GM19043 (cell line): ENCODE results near the gene STX1B.

Source experiments
- ATAC-seq: cut with Tn5 transposase; IDR thresholded peaks from one replicate; pipeline ENCODE4 v1.9.1; 2021; ENCODE audit warnings: low read depth; ENCODE audit not compliant: unreplicated experiment

Gene STX1B

GRCh38 chr16:30980434-30980833 lies 30.0 kb downstream of the STX1B start:
- no peak for ATAC-seq

GRCh38 chr16:30980023-30980371 lies 30.4 kb downstream of the STX1B start:
- ATAC-seq: no peak

- no peak for ATAC-seq
These were observed 31.0 kb downstream of the STX1B start for GRCh38 chr16:30979170-30980022.

DNA sequence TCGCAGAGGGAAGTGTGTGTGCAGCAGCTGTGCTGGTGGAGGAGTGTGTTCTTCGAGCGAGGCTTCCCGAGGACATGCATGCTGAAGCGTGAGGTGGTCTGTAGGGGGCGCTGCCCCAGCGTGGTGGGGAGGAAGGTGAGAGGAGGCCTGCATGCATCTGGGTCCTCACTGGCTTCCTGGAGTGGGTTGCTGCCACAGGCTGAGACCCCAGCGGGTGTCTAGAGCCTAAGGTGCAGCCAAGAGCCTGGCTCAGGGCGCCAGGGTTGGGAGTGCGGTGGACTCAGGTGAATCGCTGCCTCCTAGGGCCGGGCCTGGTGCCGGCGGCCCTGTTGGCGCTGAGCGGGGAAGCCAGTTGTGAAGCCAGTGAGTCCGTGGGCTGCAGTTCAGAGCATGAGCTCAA lies 32.9 kb downstream of the STX1B start:
- no peak for ATAC-seq

GRCh38 chr16:30976486-30976885 lies 34.0 kb downstream of the STX1B start:
- no peak for ATAC-seq

DNA sequence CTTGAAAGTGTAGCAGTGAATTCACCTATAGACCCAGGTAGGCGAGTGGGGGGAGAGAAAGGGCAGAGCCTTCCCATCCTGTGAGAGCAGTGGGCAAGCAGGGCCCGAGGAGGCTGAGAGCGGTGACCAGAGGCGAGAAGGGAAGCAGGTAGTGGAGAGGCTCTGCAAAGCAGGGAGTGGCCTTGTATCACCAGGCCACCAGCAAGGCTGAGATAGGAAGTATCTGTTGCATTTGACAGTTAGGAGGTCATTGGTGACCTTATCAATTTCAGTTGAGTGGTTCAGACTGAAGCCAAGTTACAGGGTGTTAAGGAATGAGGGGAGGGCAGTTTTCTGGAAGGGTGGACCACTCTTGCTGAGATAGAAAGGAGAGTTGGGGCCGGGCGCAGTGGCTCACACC lies 36.1 kb downstream of the STX1B start:
- ATAC-seq: no peak

GRCh38 chr16:30972872-30973271 lies 37.6 kb downstream of the STX1B start:
- no peak for ATAC-seq

DNA sequence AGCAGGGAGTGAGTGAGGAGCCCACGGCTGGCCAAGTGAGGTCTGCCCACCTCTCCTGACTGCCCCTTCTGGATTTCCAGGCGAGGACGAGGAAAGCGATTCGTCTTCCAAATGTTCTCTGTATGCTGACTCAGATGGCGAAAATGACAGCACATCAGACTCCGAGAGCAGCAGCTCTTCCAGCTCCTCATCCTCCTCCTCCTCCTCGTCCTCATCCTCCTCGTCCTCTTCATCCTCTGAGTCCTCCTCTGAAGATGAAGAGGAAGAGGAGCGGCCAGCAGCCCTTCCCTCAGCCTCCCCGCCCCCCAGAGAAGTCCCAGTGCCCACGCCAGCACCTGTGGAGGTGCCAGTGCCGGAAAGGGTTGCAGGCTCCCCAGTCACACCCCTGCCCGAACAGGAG lies 39.1 kb downstream of the STX1B start:
- no peak for ATAC-seq

DNA sequence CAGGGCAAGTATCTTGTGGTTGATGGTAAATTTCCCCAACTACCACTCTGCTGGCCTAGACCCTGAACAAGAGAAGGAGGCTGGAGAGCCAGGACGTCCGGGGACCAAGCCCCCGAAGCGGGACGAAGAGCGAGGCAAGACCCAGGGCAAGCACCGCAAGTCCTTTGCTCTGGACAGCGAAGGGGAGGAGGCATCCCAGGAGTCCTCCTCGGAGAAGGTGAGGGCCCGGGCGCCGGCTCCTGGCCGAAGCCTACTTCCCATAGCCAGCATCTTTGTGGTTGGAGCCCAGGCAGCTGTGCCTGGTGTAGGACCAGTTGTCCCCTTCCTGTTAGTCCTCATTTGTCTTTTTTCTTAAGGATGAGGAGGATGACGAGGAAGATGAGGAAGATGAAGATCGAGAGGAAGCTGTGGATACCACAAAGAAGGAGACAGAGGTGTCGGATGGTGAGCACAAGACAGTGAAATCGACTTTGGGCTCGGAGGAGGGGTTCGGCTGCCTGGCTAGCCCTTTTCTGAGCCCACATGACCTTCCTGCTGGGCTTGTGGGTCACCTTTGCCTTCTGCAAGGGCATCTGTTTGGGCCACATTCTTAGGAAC lies 41.1 kb downstream of the STX1B start:
- ATAC-seq: no peak

GRCh38 chr16:30967795-30968194 lies 42.6 kb downstream of the STX1B start:
- ATAC-seq: no peak

GRCh38 chr16:30966033-30966619 lies 44.3 kb downstream of the STX1B start:
- no peak for ATAC-seq

GRCh38 chr16:30965436-30965835 lies 45.0 kb downstream of the STX1B start:
- ATAC-seq: no peak

DNA sequence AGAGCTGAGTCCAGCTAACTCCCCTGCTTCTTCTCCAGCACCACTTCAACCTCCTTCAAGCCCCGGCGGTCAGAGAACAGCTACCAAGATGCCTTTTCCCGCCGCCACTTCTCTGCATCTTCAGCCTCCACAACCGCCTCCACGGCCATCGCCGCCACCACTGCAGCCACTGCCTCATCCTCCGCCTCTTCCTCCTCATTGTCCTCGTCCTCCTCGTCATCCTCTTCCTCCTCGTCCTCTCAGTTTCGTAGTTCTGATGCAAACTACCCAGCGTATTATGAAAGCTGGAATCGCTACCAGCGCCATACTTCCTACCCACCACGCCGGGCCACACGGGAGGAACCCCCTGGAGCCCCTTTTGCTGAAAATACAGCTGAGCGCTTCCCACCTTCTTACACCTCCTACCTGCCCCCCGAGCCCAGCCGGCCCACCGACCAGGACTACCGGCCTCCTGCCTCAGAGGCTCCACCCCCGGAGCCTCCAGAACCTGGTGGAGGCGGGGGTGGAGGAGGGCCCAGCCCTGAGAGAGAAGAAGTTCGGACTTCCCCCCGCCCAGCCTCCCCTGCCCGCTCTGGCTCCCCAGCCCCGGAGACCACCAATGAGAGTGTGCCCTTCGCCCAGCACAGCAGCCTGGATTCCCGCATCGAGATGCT lies 45.7 kb downstream of the STX1B start:
- no peak for ATAC-seq

DNA sequence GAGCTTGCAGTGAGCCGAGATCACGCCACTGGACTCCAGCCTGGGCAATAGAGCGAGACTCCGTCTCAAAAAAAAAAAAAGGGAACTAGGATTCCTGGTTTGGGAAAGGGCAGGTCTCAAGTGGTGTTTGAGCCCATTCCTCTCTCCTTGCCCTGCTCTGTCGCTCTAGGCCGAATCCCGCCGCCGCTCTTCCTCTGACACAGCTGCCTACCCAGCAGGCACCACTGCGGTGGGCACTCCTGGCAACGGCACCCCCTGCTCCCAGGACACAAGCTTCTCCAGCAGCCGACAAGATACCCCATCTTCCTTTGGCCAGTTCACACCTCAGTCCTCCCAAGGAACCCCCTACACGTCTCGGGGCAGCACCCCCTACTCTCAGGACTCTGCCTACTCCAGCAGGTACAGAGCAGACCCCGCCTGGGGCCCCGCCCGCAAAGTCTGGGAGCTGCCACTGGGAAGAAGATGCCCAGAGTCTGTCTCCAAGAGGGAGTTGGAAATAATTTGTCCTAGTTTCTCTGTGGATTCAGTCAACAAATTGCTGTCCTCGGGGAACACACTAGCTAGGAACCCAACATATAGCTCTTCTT lies 46.4 kb downstream of the STX1B start:
- no peak for ATAC-seq

GRCh38 chr16:30961384-30961783 lies 49.1 kb downstream of the STX1B start:
- no peak for ATAC-seq

- no peak for ATAC-seq
These were observed 52.0 kb downstream of the STX1B start for GRCh38 chr16:30958175-30959079.

DNA sequence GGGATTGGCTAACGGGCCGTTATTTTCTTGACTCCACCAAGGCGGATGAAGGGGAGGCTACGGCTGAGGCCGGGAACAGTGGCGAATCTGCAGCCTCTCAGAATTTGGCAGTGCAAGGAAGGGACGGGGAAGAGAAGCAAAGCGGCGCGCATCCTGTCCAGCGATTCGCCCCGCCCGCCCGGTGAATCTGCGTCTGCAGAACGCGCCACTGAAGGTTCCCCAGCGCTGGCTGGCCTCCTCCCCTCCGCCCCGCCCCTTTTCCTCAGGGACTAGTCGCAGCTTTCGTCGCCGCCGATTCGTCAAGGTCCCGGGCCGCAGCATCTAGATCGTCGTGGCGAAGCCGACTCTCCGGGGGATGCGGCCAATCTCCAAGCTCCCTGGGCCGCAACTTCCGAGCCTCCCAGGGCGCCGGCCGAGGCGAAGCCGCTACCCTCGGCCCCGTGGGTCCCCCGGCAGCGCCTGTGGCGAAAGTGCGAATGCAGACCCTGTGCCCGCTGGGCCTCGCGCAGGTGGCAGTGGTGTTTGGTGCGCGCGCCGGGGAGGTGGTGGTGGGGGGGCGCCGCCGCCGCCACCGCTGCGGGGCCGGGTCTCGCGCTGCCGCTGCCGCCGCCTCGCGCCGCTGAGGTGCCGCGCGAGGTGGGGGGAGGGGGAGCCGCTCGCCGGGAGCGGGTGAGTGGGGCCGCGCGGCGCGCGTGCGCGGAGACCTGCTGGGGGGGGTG lies 52.8 kb downstream of the STX1B start, which contains the start of gene SETD1A:
Gene SETD1A (plus strand): TSS at position 299 of the 719 bp plus-strand sequence. CDS start 978 bp downstream, outside the sequence.
- peak; percentile 52 for ATAC-seq

- ATAC-seq: no peak
These were observed 53.6 kb downstream of the STX1B start for GRCh38 chr16:30956601-30957455.
